Measurements from ENCODE around the gene TRH. TPM values are rescaled to one million over a fixed set of nuclear protein-coding genes. Genes with fewer than 3 reads are reported as not detected.

The TRH gene, protein sequence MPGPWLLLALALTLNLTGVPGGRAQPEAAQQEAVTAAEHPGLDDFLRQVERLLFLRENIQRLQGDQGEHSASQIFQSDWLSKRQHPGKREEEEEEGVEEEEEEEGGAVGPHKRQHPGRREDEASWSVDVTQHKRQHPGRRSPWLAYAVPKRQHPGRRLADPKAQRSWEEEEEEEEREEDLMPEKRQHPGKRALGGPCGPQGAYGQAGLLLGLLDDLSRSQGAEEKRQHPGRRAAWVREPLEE
- not detected in 2 replicates for total RNA-seq (2014; rRNA removed; shearing (Covaris generic))

DNA sequence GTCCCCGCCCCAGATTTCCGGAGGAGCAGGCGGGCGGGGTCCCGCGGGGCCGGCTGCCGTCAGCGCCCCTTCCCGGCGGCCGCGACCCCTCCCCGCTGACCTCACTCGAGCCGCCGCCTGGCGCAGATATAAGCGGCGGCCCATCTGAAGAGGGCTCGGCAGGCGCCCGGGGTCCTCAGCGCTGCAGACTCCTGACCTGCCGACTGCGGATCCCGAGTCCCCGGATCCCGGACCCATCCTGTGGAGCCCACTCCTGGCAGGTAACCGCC, at the start of gene TRH:
TSS of gene TRH (plus strand) at position 157 of the 269 bp plus-strand sequence. CDS start 1,097 bp downstream, outside the sequence.

Other genes with a start within 250 kb of the TRH start
- gene TMCC1, start 81.0 kb upstream of the TRH start, total RNA-seq (2014; rRNA removed; shearing (Covaris generic)), result 4.9 and 6.3 TPM in 2 replicates
- gene ALG1L2, start 107.1 kb downstream of the TRH start, total RNA-seq (2014; rRNA removed; shearing (Covaris generic)), result 0.68 and 0.85 TPM in 2 replicates

All from A375 (cell line).